Cardiac muscle cell (in vitro differentiated cells and primary cell): ENCODE data around the gene RANGRF. TPM values are rescaled to one million over a fixed set of nuclear protein-coding genes. Genes with fewer than 3 reads are reported as not detected.
A peak's percentile ranks its signal among the peaks of the same experiment; 100 is the strongest.

Experiments used
- DNase-seq, 2 donors: peaks; one replicate each; pipeline versions ENCODE4 v3.0.0 to v3.0.0-alpha.2; 2010 to 2017; ENCODE audit warnings: low read depth in 1 of 2, low spot score in 1 of 2
- H3K27ac ChIP-seq: fragments of 200-600 bp; sonication (generic); 2 replicates; pipeline ENCODE4 v1.5.1; 2016
- H3K27me3 ChIP-seq: fragments of 200-600 bp; sonication (generic); 2 replicates; pipeline ENCODE4 v1.6.0; 2016; ENCODE audit warnings: control low read depth
- H3K36me3 ChIP-seq: fragments of 200-600 bp; sonication (generic); 2 replicates; pipeline ENCODE4 v1.5.1; 2016; ENCODE audit warnings: control low read depth
- H3K4me1 ChIP-seq: fragments of 200-600 bp; sonication (generic); 2 replicates; pipeline ENCODE4 v1.8.1; 2017; ENCODE audit warnings: low read depth, mild to moderate bottlenecking, mixed run types
- H3K4me3 ChIP-seq: fragments of 200-600 bp; sonication (generic); 2 replicates; pipeline ENCODE4 v1.5.1; 2016; ENCODE audit warnings: mild to moderate bottlenecking
- H3K9me3 ChIP-seq: fragments of 200-600 bp; sonication (generic); 2 replicates; pipeline ENCODE4 v1.5.1; 2017; ENCODE audit warnings: low read depth, mild to moderate bottlenecking, control low read depth
- CTCF ChIP-seq: IDR thresholded peaks from 2 replicates; pipeline ENCODE4 v1.5.1; 2012; ENCODE audit warnings: low read depth, mild to moderate bottlenecking, low read length
- polyA plus RNA-seq: library from polyadenylated mRNA; unstranded; fragments of >200 nt; fragmentation: Nextera tagmentation; extraction: Ambion mirVana; gene quantifications from 2 replicates; pipeline ENCODE4 v1.2.1, GENCODE V29; 2016
- total RNA-seq: library from RNA; depleted of rRNA; stranded (reverse); fragments of >200 nt; gene quantifications from 2 replicates; pipeline ENCODE4 v1.2.3, GENCODE V29; 2016

The RANGRF gene
- total and polyA plus RNA-seq, 2 experiments from 2014 or later = 40.0 to 89.2 TPM

DNA sequence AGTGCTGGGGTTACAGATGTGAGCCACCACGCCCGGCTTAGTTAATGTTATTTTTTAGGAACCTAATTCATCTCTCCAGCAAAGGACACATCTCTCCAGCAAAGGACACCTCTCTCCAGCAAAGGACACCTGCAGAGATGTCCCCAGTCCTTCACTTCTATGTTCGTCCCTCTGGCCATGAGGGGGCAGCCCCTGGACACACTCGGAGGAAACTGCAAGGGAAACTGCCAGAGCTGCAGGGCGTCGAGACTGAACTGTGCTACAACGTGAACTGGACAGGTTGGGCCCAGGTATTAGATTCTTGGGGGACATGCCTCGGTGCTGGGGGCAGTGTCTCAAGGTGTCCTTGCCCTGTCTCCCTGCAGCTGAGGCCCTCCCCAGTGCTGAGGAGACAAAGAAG, 34.7 kb upstream of the RANGRF start:
- TF ChIP-seq CTCF = peak; percentile 17
- DNase-seq = peak; percentile 4 to 8
- Histone ChIP-seq H3K4me1 (peaks cover 7% of the 10 kb centered on the region), H3K27ac (no peak overlapping the region), H3K27me3 (no peaks in the 10 kb centered on the region), H3K36me3 (peaks cover 11% of the 10 kb centered on the region), H3K9me3 (no peaks in the 10 kb centered on the region), H3K4me3 (no peak overlapping the region)

- H3K27ac ChIP-seq = no peak overlapping the region
- TF ChIP-seq CTCF = no peak
- no peaks in the 10 kb centered on the region for H3K9me3 ChIP-seq
- H3K4me3 ChIP-seq = no peak overlapping the region
- no peaks in the 10 kb centered on the region for H3K27me3 ChIP-seq
- H3K36me3 ChIP-seq = peaks cover 16% of the 10 kb centered on the region
- DNase-seq = no peak
- H3K4me1 ChIP-seq = peaks cover 3% of the 10 kb centered on the region
These were observed 33.6 kb upstream of the RANGRF start for GRCh38 chr17:8254881-8255280.

GRCh38 chr17:8255499-8255898, 33.0 kb upstream of the RANGRF start:
- H3K27me3 ChIP-seq = no peaks in the 10 kb centered on the region
- H3K27ac ChIP-seq = no peak overlapping the region
- no peak for DNase-seq
- no peaks in the 10 kb centered on the region for H3K9me3 ChIP-seq
- H3K4me1 ChIP-seq = no peaks in the 10 kb centered on the region
- peaks cover 21% of the 10 kb centered on the region for H3K36me3 ChIP-seq
- peak; percentile 14 for TF ChIP-seq CTCF
- H3K4me3 ChIP-seq = no peak overlapping the region

- Histone ChIP-seq H3K36me3 (peaks cover 21% of the 10 kb centered on the region), H3K9me3 (no peaks in the 10 kb centered on the region), H3K4me3 (no peak overlapping the region), H3K27ac (no peak overlapping the region), H3K27me3 (no peaks in the 10 kb centered on the region), H3K4me1 (no peaks in the 10 kb centered on the region)
- TF ChIP-seq CTCF = no peak
- DNase-seq = no peak
These were observed 32.2 kb upstream of the RANGRF start for GRCh38 chr17:8256291-8256690.

DNA sequence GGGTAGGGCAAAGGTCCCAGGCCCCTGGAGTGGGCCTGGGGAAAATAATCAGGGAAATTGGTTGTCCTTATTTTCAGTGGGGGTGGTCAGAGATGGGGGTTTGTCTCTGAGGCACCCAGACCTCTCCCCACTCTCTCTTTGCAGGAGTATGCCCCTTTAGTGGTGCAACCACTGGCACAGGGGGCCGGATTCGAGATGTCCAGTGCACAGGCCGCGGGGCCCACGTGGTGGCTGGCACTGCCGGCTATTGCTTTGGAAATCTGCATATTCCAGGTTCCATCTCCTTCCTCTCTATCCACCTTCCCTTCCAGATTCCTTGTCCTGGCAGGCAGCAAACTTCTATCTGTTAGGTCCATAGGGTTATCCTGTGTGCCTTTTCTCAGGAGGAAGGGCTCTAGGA, 31.8 kb upstream of the RANGRF start:
- DNase-seq = no peak
- H3K36me3 ChIP-seq = peaks cover 21% of the 10 kb centered on the region

More for the DNA sequence above, 31.8 kb upstream of the RANGRF start:
- H3K27ac ChIP-seq = no peak overlapping the region
- no peak for TF ChIP-seq CTCF
- H3K9me3 ChIP-seq = no peaks in the 10 kb centered on the region
- no peaks in the 10 kb centered on the region for H3K4me1 ChIP-seq
- no peak overlapping the region for H3K4me3 ChIP-seq
- H3K27me3 ChIP-seq = no peaks in the 10 kb centered on the region
